K562 (cell line): ENCODE results near the gene ARHGAP26. TPM values are rescaled to one million over a fixed set of nuclear protein-coding genes. Genes with fewer than 3 reads are reported as not detected.
A peak's percentile ranks its signal among the peaks of the same experiment; 100 is the strongest.

Experiments
- ATAC-seq: fragments of 200-7000 bp; cut with Tn5 transposase; 3 replicates; pipeline ENCODE4 v1.9.1; 2020; ENCODE audit warnings: moderate library complexity
- BruUV-seq: library from RNA; stranded (reverse); fragments of 400-500 nt; replicated peaks from 2 replicates; lab custom pipeline; 2021; lab: Mats Ljungman, UMichigan
- CTCF ChIA-PET: fragments of 300-600 bp; formaldehyde crosslinking; extraction: SDS; loops from one replicate; lab custom pipeline; 2021; ENCODE audit warnings: low intra/inter-chr PET ratio; lab: Yijun Ruan, JAX
- POLR2A ChIA-PET: fragments of 300-600, 350-650 bp; sonication (Branson Sonifier 250); formaldehyde crosslinking; extraction: SDS; loops from one replicate; lab custom pipeline; 2021; ENCODE audit warnings: antibody characterized with exemption, inconsistent platforms; lab: Yijun Ruan, JAX
- DNase-seq, 4 experiments: peaks; one replicate each; pipeline versions ENCODE4 v3.0.0 to v3.0.0-alpha.2; 2011 to 2018; ENCODE audit warnings: low spot score in 3 of 4, mixed read lengths in 3 of 4; ENCODE audit errors: extremely low read depth in 1 of 4
- FAIRE-seq: peaks from 2 replicates; lab custom pipeline; 2011; peaks lifted over from hg19 to GRCh38; lab: Jason Lieb, UNC
- H2AFZ ChIP-seq: 2 replicates; pipeline ENCODE4 v1.6.0; 2011; ENCODE audit warnings: low read depth, low read length, control low read depth, inconsistent platforms
- H3K27ac ChIP-seq: fragments of 200-600 bp; 3 replicates; pipeline ENCODE4 v1.8.0; 2011; ENCODE audit warnings: low read depth, mild to moderate bottlenecking, control low read depth, inconsistent platforms, low read length, moderate library complexity, mixed read lengths; ENCODE audit errors: extremely low read depth
- H3K27me3 ChIP-seq, 2 experiments: fragments of 300-600 bp in 1 of 2; 2 replicates in 1 of 2; 3 replicates in 1 of 2; pipeline versions ENCODE4 v1.6.0 to v1.8.0; 2011; ENCODE audit warnings: inconsistent platforms in 2 of 2, low read length in 2 of 2, mild to moderate bottlenecking in 1 of 2, mixed read lengths in 1 of 2, moderate library complexity in 1 of 2; ENCODE audit not compliant: control insufficient read depth in 2 of 2, insufficient read depth in 2 of 2
- H3K36me3 ChIP-seq: fragments of 300-600 bp; 3 replicates; pipeline ENCODE4 v1.8.0; 2011; ENCODE audit warnings: mild to moderate bottlenecking, low read length, inconsistent platforms; ENCODE audit not compliant: control insufficient read depth, insufficient read depth
- H3K4me1 ChIP-seq, 2 experiments: fragments of 200-600 bp in 1 of 2; replicated peaks in 1 of 2; 2 replicates in 1 of 2; 3 replicates in 1 of 2; pipeline versions ENCODE4 v1.5.1 to v1.8.0; 2011; ENCODE audit warnings: inconsistent platforms in 2 of 2, low read length in 2 of 2, mild to moderate bottlenecking in 1 of 2, mixed read lengths in 1 of 2, moderate library complexity in 1 of 2; ENCODE audit not compliant: control insufficient read depth in 2 of 2, insufficient read depth in 2 of 2
- H3K4me2 ChIP-seq: 2 replicates; pipeline ENCODE4 v1.6.1; 2011; ENCODE audit warnings: low read length, control low read depth, inconsistent platforms, mixed read lengths; ENCODE audit not compliant: insufficient read depth
- H3K4me3 ChIP-seq: fragments of 200-600 bp; sonication (generic), shearing (Covaris generic); 2 replicates; pipeline ENCODE4 v1.5.1; 2016; ENCODE audit warnings: control low read depth, inconsistent platforms
- H3K79me2 ChIP-seq: fragments of 200-600 bp; 3 replicates; pipeline ENCODE4 v1.8.0; 2011; ENCODE audit warnings: low read length, inconsistent platforms; ENCODE audit not compliant: control insufficient read depth, insufficient read depth
- H3K9ac ChIP-seq, 2 experiments: 2 replicates each; pipeline versions ENCODE4 v1.6.0 to v1.6.1; 2011; ENCODE audit warnings: low read depth in 2 of 2, low read length in 2 of 2, control low read depth in 1 of 2, inconsistent platforms in 1 of 2, mild to moderate bottlenecking in 1 of 2, mixed read lengths in 1 of 2; ENCODE audit not compliant: insufficient read depth in 1 of 2
- H3K9me1 ChIP-seq: one replicate; pipeline ENCODE4 v1.6.0; 2011; ENCODE audit warnings: inconsistent platforms, mild to moderate bottlenecking, low read length, moderate library complexity; ENCODE audit not compliant: control insufficient read depth, insufficient read depth
- H3K9me3 ChIP-seq: replicated peaks from 2 replicates; pipeline ENCODE4 v1.5.1; 2011; ENCODE audit warnings: low read depth, low read length, inconsistent platforms; ENCODE audit not compliant: control insufficient read depth, insufficient read depth
- H4K20me1 ChIP-seq: replicated peaks from 2 replicates; pipeline ENCODE4 v1.6.1; 2011; ENCODE audit warnings: low read length, inconsistent platforms, mixed read lengths; ENCODE audit not compliant: control insufficient read depth, insufficient read depth
- FOXJ3 ChIP-seq: sonication (generic); formaldehyde crosslinking; IDR thresholded peaks from 2 replicates; pipeline ENCODE4 v1.4.0; 2020; ENCODE audit warnings: mild to moderate bottlenecking, missing genetic modification reagents
- GABPB1 ChIP-seq: sonication (generic); formaldehyde crosslinking; IDR thresholded peaks from 2 replicates; pipeline ENCODE4 v1.8.0; 2022; ENCODE audit warnings: mild to moderate bottlenecking, missing genetic modification reagents
- HDGF ChIP-seq: fragments of 450-650 bp; IDR thresholded peaks from 2 replicates; pipeline ENCODE4 v1.6.1; 2016
- LCOR ChIP-seq: sonication (generic); formaldehyde crosslinking; IDR thresholded peaks from 2 replicates; pipeline ENCODE4 v1.8.0; 2022; ENCODE audit warnings: mild to moderate bottlenecking, missing genetic modification reagents
- MTA3 ChIP-seq: fragments of 450-650 bp; formaldehyde crosslinking; IDR thresholded peaks from 2 replicates; pipeline ENCODE4 v1.6.1; 2017; ENCODE audit warnings: mild to moderate bottlenecking, borderline replicate concordance
- NFATC3 ChIP-seq: fragments of 450-650 bp; IDR thresholded peaks from 2 replicates; pipeline ENCODE4 v1.6.1; 2017; ENCODE audit warnings: mild to moderate bottlenecking
- PHF20 ChIP-seq: fragments of 450-650 bp; IDR thresholded peaks from 2 replicates; pipeline ENCODE4 v1.6.1; 2018; ENCODE audit not compliant: partially characterized antibody
- POU5F1 ChIP-seq: fragments of 150-350 bp; IDR thresholded peaks from 2 replicates; pipeline ENCODE4 v1.6.1; 2014; ENCODE audit warnings: borderline replicate concordance, low read length, low read depth, mild to moderate bottlenecking; ENCODE audit not compliant: partially characterized antibody
- PURB ChIP-seq: sonication (generic); formaldehyde crosslinking; IDR thresholded peaks from 2 replicates; pipeline ENCODE4 v1.9.0; 2021; ENCODE audit warnings: low read depth, mild to moderate bottlenecking, missing genetic modification reagents
- ZC3H4 ChIP-seq: sonication (generic); formaldehyde crosslinking; IDR thresholded peaks from 2 replicates; pipeline ENCODE4 v1.9.0; 2021; ENCODE audit warnings: missing genetic modification reagents, borderline replicate concordance
- ZFP1 ChIP-seq: fragments of 450-650 bp; formaldehyde crosslinking; IDR thresholded peaks from 2 replicates; pipeline ENCODE4 v1.4.0; 2020; ENCODE audit warnings: mild to moderate bottlenecking, mixed read lengths
- ZNF175 ChIP-seq: fragments of 200-800 bp; sonication (Bioruptor generic); IDR thresholded peaks from 2 replicates; pipeline ENCODE4 v1.6.1; 2016; ENCODE audit warnings: low read depth, mild to moderate bottlenecking, missing genetic modification characterization, missing compliant biosample characterization
- ZNF263 ChIP-seq: sonication (generic); formaldehyde crosslinking; IDR thresholded peaks from 2 replicates; pipeline ENCODE4 v1.8.0; 2022; ENCODE audit warnings: mild to moderate bottlenecking, missing genetic modification reagents, borderline replicate concordance
- WGBS: fragments of 100-300 bp; shearing (Covaris generic); methylation state at CpG from one replicate; pipeline ENCODE4 v1.1.6; 2016; ENCODE audit warnings: low coverage, mixed read lengths; ENCODE audit not compliant: insufficient coverage; ENCODE audit errors: missing lambda C conversion rate; 5-methylcytosine and 5-hydroxymethylcytosine counted together
- in situ Hi-C: fragments of 300-500 bp; cut with MboI; formaldehyde crosslinking; loops from 4 replicates; pipeline ENCODE4 v1.15.0; 2018; ENCODE audit warnings: inconsistent platforms, mixed read lengths
- intact Hi-C: fragments of 100-400 bp; cut with micrococcal nuclease; formaldehyde crosslinking; loops from 2 replicates; pipeline ENCODE4 v1.14.2; 2022
- polyA plus RNA-seq, 8 experiments: library from polyadenylated mRNA; depleted of rRNA in 4 of 8; stranded (reverse) in 5 of 8; unstranded in 3 of 8; fragments of >200 nt; fragmentation: Nextera tagmentation in 2 of 8; fragmentation: Illumina TruSeq in 1 of 8; extraction: Ambion mirVana in 2 of 8; extraction: Trizol in 1 of 8; gene quantifications; 2 replicates each; pipeline versions ENCODE4 v1.2.1 to v1.2.3, GENCODE V29; 2011 to 2014; ENCODE audit warnings: inconsistent platforms in 1 of 8, missing spikeins in 1 of 8
- total RNA-seq, 7 experiments: library from RNA; depleted of rRNA in 6 of 7; stranded (reverse); fragments of >200 nt in 6 of 7; fragmentation: Illumina TruSeq in 2 of 7; extraction: Trizol in 2 of 7; gene quantifications; 2 replicates each; pipeline versions ENCODE4 v1.2.1 to v1.2.3, GENCODE V29; 2011 to 2021; ENCODE audit warnings: low replicate concordance in 1 of 7
- TF ChIP-seq, protein P1 (sequence below): sonication (generic); formaldehyde crosslinking; IDR thresholded peaks from 2 replicates; pipeline ENCODE4 v1.5.0; 2020; ENCODE audit warnings: missing genetic modification reagents

The ARHGAP26 gene
- total and polyA plus RNA-seq, 9 of the 15 experiments (the other 6 are each of a cell fraction or from before 2014, with no cell fraction given): 0.13 to 1.1 (median 0.55) TPM

DNA sequence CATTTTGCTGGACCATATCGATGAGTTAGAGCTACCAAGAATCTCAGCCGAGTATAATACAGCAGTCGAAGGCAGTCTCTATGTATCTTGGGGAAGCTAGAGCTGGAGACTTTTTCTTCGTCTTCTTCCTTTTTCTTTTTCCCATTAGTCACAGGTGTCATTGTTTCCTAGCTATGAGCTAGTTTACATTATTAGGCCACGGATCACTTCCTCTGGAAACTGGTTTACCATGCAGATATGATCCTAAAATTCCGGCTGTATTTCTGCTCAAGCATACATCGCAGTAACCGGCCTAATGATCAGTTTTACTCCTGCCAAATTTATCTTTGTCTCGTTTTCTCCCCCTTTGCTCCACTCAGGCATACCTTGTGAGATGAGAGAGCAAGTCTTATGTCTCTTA is 312.8 kb downstream of the ARHGAP26 start (continued):
- TF ChIP-seq MTA3: no peak
- no peak for TF ChIP-seq POU5F1
- no peak for TF ChIP-seq PHF20
- no peak for TF ChIP-seq PURB (CRISPR knock-in tag)
- TF ChIP-seq FOXJ3 (CRISPR knock-in tag): no peak
- TF ChIP-seq ZC3H4 (CRISPR knock-in tag): no peak

DNA sequence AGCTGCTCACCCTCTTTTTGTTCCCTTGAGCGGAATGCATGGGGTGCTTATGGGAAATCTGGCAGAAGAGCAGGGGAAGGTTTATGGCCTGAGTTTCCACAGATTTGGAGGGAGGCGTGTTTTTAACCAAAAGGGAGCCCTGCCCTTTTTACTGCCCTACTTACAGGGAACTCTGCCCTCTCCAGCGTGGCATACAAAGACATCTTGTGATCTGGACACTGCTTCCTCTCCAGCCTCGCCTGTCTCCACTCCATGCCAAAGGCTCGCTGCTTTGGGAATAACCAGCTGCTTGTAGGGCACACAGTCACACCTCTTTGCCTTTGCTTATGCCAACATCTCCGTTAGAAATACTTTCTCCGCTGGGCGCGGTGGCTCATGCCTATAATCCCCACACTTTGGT is 314.2 kb downstream of the ARHGAP26 start:
- ChIA-PET CTCF (no interaction called here), POLR2A (interaction anchor here (0.6 kb wide), 2 partner anchors 20 to 196 kb away, joined by 3 read pairs; no protein-coding TSS in a partner anchor)
- Histone ChIP-seq H3K9me1 (no peaks in the 10 kb centered on the region), H3K4me2 (no peak overlapping the region), H3K27ac (no peak overlapping the region), H3K4me3 (no peak overlapping the region), H4K20me1 (no peaks in the 10 kb centered on the region), H3K79me2 (no peaks in the 10 kb centered on the region), H3K9me3 (no peaks in the 10 kb centered on the region), H3K9ac (no peak overlapping the region), H3K36me3 (no peaks in the 10 kb centered on the region), H3K4me1 (no peaks in the 10 kb centered on the region), H3K27me3 (peaks cover 17 to 32% of the 10 kb centered on the region in 2 experiments; a peak in 4 of 5 replicates), H2AFZ (no peak overlapping the region)
- in situ Hi-C loops (no loop called here), intact Hi-C loops (no loop called here)
- TF ChIP-seq ZNF263 (no peak), GABPB1 (CRISPR knock-in tag) (no peak), ZFP1 (no peak), ZNF175 (CRISPR knock-in tag) (no peak), NFATC3 (no peak), HDGF (no peak), LCOR (CRISPR knock-in tag) (no peak)
- TF ChIP-seq, protein P1, sequence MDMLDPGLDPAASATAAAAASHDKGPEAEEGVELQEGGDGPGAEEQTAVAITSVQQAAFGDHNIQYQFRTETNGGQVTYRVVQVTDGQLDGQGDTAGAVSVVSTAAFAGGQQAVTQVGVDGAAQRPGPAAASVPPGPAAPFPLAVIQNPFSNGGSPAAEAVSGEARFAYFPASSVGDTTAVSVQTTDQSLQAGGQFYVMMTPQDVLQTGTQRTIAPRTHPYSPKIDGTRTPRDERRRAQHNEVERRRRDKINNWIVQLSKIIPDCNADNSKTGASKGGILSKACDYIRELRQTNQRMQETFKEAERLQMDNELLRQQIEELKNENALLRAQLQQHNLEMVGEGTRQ (CRISPR knock-in tag): peak; percentile 6; the same call in 1 of the 2 replicates
- FAIRE-seq: no peak
- no peak for DNase-seq
- BruUV-seq: no TSS peak
- WGBS: 10% methylated on average over 9 of the region's 9 CpGs
- ATAC-seq: no peak
